HG02840 (cell line): ENCODE data around the gene ACSS3.

Experiments
- ATAC-seq: cut with Tn5 transposase; IDR thresholded peaks from one replicate; pipeline ENCODE4 v1.9.1; 2021; ENCODE audit warnings: mild to moderate bottlenecking, moderate library complexity, moderate number of reproducible peaks; ENCODE audit not compliant: unreplicated experiment, low FRiP score

ACSS3 gene

GRCh38 chr12:81212996-81213696 is 135.3 kb downstream of the ACSS3 start:
- ATAC-seq, result no peak

DNA sequence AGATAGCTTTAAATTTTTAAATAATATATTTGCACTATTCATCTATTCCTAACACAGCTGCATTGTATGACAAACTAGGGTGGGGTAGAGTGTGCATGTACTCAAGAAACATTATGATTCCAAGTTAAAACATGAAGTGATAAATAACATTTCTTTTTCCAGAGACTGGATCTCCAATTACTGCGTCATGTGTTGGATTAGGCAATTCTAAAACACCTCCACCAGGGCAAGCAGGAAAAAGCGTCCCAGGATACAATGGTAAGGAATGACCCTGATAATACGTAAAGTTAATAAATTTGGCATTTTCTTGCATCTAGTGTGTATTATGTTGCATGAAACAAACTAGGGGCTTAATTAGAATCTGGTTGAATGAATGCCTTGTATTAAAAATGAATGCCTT is 138.9 kb downstream of the ACSS3 start:
- ATAC-seq, result no peak

DNA sequence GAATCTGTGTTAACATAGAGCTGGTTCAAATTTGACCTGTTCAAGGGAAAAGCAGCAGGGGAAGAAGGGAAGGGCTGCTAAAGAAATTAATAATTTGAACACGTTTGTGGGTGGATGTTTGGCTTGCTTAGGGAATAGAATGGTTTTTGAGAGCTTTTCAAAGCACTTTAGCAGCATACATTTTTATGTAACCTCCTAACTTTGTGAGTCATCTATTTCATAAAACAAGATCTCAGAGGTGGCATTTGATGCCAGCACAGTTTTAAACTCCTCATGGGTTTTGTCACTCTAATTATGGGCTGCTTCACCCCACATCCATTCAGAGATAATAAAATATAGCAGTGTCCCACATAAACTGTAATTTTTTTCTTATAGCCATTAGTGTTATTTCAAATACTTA is 143.8 kb downstream of the ACSS3 start:
- no peak for ATAC-seq

DNA sequence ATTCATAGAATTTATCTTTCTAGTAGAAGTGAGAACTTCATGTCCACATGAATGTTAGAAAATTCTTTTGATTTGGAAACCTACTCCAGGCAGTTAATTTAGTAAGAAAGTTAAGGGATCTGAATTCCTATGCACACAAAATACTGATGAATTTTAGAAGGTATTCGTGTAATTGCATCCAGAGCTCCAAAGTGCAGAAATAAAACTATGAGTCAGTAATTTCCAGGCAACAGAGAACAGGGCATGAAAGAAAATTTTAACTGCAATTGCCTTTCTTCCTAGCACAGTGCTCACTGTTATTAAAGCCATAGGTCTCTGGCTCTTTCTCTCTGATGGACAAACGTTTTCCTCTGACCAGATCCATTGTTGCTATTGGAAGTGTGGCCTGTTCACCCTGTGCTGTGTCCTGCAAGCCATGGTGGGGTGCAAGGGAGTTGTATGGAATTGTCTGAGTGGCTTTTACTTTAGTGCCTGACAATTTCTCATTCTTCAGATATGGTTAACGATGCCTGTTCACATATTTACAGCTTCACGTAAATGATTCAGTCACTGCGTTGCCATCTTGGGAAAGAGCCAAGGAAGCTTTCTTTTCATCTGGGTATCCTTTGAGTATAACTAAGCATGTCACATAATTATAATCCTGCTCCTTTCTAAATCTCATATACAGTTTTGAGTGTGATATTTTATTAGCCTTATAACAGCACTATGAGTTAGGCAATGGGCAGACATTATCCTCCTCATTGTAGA is 145.1 kb downstream of the ACSS3 start:
- ATAC-seq, result no peak

GRCh38 chr12:81224626-81225025 is 146.7 kb downstream of the ACSS3 start:
- no peak for ATAC-seq

- ATAC-seq, result no peak
Observed at GRCh38 chr12:81229759-81230158, 151.9 kb downstream of the ACSS3 start.

DNA sequence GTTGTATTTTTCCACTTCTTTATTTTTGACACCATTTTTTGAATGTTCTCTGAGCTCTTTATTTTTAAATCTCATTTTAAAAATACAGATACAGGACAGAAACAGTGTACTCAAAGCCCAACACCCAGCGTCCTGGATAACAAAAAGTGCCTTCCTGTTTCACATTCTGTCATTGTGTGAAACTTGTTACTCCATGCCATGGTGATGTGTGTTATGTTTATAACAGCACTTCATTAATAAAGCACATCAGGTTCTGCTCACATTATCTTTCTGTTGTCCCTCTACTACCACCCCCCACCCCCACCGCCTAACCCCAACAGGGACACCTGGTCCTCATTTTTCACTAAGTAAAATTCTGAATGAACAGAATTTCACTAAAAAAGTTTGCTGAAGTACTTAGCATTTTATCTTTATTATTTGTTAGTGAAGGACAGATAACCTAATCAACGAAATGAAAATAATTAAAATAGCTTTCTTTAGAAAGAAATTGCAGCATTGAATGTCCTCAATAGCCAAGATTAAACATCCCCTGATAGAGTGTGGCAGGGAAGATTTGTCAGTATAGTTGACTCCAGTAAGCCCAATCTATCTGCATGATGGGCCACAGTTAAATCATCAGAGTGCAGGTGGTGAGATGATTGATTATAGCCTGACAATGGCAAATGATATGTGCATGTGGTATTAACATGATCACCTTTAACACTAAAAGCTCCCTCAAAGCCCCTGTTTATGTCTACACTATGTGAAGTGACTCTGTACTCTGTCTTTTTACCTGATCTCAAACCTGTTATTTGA is 153.9 kb downstream of the ACSS3 start:
- no peak for ATAC-seq

DNA sequence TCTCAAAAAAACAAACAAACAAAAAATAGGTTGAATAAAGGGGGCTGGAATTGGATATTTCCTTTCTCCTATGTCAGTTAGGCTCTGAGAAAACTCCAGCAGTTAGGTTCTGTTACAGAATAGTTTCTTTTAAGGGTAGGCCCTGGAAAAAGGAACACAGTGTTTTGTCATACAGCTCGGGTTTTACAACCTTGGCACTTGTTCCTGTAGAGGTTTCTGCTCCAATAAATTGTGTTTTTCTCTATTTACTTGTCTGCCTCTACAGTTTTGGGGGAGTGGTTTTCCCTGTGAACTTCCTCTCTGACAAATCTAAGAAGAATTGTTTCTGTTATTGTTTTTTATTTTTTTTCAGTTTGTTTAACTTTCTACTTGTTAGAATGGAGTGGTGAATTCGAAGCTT is 167.6 kb downstream of the ACSS3 start:
- no peak for ATAC-seq

DNA sequence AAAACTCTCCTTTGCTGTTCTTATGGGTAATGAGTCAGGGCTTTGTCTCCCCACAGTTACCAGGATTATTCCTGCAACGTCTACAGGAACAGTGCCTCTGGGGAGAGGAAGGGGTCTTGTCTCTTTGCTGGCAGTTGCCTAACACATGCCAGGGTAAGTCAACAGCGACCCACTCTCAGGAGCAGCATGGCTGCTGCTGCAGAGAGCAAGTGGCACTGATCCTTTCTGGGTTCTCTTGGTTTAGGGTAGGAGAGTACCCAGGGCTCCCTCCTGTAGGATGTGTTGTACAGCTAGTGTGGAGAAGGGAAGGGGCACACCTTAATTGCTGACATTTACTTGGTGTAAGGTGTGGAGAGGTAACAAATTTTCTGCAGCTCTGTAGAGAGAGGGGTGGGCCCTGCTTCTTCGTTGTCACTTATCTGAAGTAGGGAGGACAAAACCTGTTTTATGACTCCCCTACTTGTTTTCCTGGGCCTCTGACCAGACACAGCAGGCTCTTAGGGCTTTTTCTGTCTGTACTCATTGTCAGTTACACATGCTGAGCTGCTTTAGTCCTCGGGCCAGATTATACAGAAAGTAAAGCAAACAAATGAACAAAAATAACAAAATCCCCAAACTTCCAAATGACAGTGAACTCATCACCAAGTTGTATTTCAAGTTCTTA is 168.2 kb downstream of the ACSS3 start:
- ATAC-seq, result no peak

GRCh38 chr12:81249976-81250375 is 172.1 kb downstream of the ACSS3 start:
- ATAC-seq, result no peak

GRCh38 chr12:81252228-81252627 is 174.3 kb downstream of the ACSS3 start:
- no peak for ATAC-seq

GRCh38 chr12:81253360-81253759 is 175.5 kb downstream of the ACSS3 start:
- ATAC-seq, result no peak

DNA sequence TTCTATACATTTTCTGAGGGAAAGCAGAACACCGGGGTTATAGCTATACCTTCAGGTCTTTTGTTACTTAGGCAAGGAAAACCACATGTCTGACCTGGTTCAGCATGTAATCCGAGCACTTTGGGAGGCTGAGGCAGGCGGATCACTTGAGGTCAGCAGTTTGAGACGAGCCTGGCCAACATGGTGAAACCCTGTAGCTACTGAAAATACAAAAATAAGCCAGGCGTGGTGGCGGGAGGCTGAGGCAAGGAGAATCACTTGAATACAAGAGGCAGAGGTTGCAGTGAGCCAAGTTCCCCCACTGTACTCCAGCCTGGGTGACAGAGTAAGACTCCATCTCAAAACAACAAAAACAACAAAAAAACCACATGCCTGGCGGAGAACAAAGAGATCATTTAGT is 177.6 kb downstream of the ACSS3 start:
- no peak for ATAC-seq

- ATAC-seq, result no peak
Observed at GRCh38 chr12:81255947-81256346, 178.1 kb downstream of the ACSS3 start.

DNA sequence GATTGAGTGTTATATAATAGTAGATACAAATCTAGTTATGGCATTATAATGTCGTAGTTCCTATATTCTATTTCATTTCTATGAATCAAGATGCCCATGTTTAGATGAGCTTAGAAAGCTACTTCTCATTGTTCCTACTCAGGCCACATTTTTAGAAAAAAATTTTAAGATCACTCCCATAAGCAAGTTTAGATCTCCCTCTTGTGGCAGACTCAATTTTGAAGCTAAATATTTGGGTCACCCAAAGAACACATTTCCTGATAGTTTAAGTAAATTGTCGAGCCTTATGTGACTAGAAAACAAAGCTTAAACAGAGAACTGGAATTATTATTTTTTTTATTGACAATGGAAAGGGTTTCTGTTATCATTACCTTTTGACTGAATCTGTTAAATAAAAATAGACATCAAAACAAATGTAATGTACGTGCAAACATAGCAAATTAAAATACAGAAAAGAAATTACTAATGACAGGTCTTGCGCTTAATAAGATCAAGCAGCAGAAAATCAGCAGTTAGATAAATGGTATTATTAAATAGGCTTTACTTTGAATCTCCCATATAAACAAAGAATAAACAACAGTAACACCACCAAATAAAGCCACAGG is 180.2 kb downstream of the ACSS3 start:
- no peak for ATAC-seq

DNA sequence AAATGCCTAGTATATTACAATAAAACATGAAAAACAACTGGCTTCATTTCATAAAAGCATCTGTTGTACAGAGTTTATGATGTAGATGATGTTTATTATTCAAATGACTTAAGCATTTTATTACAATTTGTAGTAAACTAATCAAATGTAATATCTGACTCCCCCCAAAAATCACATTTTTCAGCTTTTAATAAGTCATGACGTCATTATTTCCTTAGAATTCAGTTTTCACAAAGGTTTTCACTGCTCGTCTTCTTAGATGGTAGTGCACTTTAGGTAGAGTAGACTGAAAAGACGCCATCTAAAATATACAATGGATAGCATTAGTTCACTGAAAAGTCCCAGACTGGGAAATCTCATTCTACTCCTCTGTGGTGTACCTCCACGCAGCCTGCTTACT is 181.5 kb downstream of the ACSS3 start:
- no peak for ATAC-seq

- ATAC-seq, result no peak
Observed at GRCh38 chr12:81261508-81262207, 183.8 kb downstream of the ACSS3 start.

DNA sequence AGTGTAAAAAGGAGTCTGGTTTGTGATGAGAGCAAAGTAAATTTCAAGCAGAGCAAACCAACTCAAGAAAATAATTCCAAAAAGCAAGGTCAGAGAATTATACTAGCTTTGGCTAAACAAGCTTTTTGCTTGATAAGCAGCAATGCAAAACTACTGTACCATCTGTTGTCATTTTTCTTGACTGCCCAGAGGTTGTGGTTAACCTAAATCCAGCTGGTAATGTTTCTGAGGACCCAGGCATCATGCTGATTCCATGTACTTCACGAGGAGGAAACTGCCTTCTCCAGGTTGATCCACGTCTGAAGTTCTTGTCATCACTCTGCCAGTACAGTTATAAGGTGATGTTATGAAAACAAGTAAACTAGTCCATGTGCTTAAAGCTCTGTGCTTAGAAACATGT is 185.2 kb downstream of the ACSS3 start:
- no peak for ATAC-seq

DNA sequence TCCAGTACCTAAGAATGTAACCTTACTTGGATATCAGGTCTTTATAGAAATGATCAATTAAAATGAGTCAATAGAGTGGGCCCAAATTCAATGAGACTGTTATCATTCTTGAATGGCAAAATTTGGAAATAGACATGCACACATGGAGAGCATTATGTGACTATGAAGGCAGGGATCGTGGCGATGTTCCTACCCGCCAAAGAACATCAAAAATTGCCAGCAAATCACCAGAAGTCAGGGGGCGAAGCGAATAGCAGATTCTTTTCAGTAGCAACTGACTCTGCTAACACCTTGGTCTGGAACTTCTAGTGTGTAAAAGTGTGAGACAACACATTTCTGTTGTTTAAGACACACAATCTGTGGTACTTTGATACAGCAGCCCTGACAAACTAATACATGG is 192.5 kb downstream of the ACSS3 start:
- ATAC-seq, result no peak
